ENCODE results near the gene EPB41. TPM values are rescaled to one million over a fixed set of nuclear protein-coding genes. Genes with fewer than 3 reads are reported as not detected.

EPB41 gene
- total and polyA plus RNA-seq, 2 of the 4 experiments (the other 2 are of a cell fraction) = 4.6 to 10.0 TPM

DNA sequence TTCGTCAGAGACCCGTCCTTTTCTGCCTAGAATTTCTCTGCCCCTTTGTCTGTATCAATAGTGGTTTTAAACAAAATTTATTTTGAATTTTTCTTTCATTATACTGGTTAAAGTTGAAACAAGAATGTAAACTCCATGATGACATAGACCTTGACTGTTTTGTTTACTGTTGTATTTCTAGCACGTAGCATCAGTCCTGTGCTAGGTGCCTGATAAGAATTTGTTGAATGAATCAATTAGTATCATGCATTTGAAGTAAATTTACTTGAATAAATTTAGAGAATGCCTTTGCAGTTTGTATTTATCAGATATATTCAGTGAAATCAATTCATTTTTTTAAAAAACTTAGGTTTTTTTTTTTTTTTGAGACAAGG is 69.9 kb downstream of the EPB41 start:
- Histone ChIP-seq H3K9ac (ENCODE audit: low read depth, low read length) (no peak overlapping the region), H4K5ac (ENCODE audit: low read depth, low read length) (no peak overlapping the region), H3K56ac (ENCODE audit: extremely low read depth, insufficient read depth, low read length) (no peak overlapping the region), H3K79me1 (ENCODE audit: low read depth in 1 of 2, low read length in 2 of 2) (no peaks in the 10 kb centered on the region), H3K4me3 (ENCODE audit: insufficient read depth, low read depth, low read length) (no peak overlapping the region), H4K8ac (ENCODE audit: low read depth in 2 of 2, low read length in 2 of 2) (no peak overlapping the region), H3K23ac (ENCODE audit: low read depth, low read length) (no peak overlapping the region), H3K18ac (ENCODE audit: low read depth, low read length) (no peak overlapping the region), H2BK120ac (ENCODE audit: low read depth, low read length) (no peak overlapping the region), H2BK20ac (ENCODE audit: low read depth, low read length) (no peak overlapping the region), H2AFZ (replicated peaks; ENCODE audit: low read length, poor library complexity) (no peak overlapping the region), H3K4me1 (ENCODE audit: control insufficient read depth, insufficient read depth, low read length) (no peaks in the 10 kb centered on the region), H3K36me3 (ENCODE audit: control insufficient read depth, insufficient read depth, low read length) (no peaks in the 10 kb centered on the region), H4K20me1 (ENCODE audit: insufficient read depth, low read length) (no peaks in the 10 kb centered on the region), H2AK5ac (ENCODE audit: low read depth, low read length) (no peak overlapping the region), H3K27ac (ENCODE audit: insufficient read depth, low read length) (no peak overlapping the region), H2BK15ac (ENCODE audit: low read depth, low read length) (no peak overlapping the region), H2AK9ac (replicated peaks; ENCODE audit: low read depth, low read length, poor library complexity) (no peak overlapping the region), H3K9me3 (ENCODE audit: control insufficient read depth, insufficient read depth, low read length) (peaks cover 7% of the 10 kb centered on the region; the same call in 1 of the 2 replicates), H4K91ac (ENCODE audit: insufficient read depth, low read depth, low read length) (no peak overlapping the region), H3K27me3 (ENCODE audit: control insufficient read depth, insufficient read depth, low read length) (no peaks in the 10 kb centered on the region), H3K14ac (replicated peaks; ENCODE audit: low read depth, low read length) (no peak overlapping the region), H3K4me2 (ENCODE audit: low read depth, low read length) (no peak overlapping the region), H3K9me1 (ENCODE audit: insufficient read depth, low read length) (no peaks in the 10 kb centered on the region), H3K4ac (ENCODE audit: low read depth, low read length) (no peak overlapping the region), H2BK5ac (ENCODE audit: low read depth, low read length, poor library complexity, severe bottlenecking) (no peak overlapping the region)
- dilution Hi-C loops (cut with HindIII; ENCODE audit: low sequenced_read_pairs, unreplicated experiment) (no loop called here), intact Hi-C loops (cut with micrococcal nuclease) (no loop called here), in situ Hi-C loops (cut with MboI; ENCODE audit: low sequenced_read_pairs) (no loop called here)
- CTCF ChIA-PET = no interaction called here
- POLR2A ChIA-PET (ENCODE audit: unreplicated experiment) = no interaction called here
- DNase-seq = no peak
- no peak for ATAC-seq (ENCODE audit: low read depth)
- no TSS peak for BruUV-seq (replicated peaks)
- WGBS, 2 experiments (ENCODE audit: extremely low coverage in 2 of 2, insufficient read length in 1 of 2) = no CpG with 5 or more reads among the region's 3 CpGs
- TF ChIP-seq MAFK (IDR thresholded peaks at IDR 0.05; ENCODE audit: low read depth, low read length) (no peak), SMC3 (IDR thresholded peaks at IDR 0.05; ENCODE audit: low read depth, low read length) (no peak), NFE2L2 (IDR thresholded peaks at IDR 0.05; ENCODE audit: low read depth, low read length) (no peak), RFX5 (IDR thresholded peaks at IDR 0.05; ENCODE audit: low read depth, low read length) (no peak), CEBPB (IDR thresholded peaks at IDR 0.05; ENCODE audit: low read depth, low read length) (no peak), CTCF (conservative IDR thresholded peaks at IDR 0.05; ENCODE audit: low read depth, low read length) (no peak), USF2 (IDR thresholded peaks at IDR 0.05; ENCODE audit: low read depth, low read length) (no peak), RAD21 (IDR thresholded peaks at IDR 0.05; ENCODE audit: low read length) (no peak), MXI1 (IDR thresholded peaks at IDR 0.05; ENCODE audit: borderline replicate concordance, low read depth, low read length) (no peak), FOS (IDR thresholded peaks at IDR 0.05; ENCODE audit: low read depth, low read length) (no peak), CHD1 (IDR thresholded peaks at IDR 0.05; ENCODE audit: low read depth, low read length) (no peak), RCOR1 (IDR thresholded peaks at IDR 0.05; ENCODE audit: insufficient replicate concordance, low read length) (no peak), BHLHE40 (IDR thresholded peaks at IDR 0.05; ENCODE audit: low read depth, low read length) (no peak), POLR2A (IDR thresholded peaks at IDR 0.05; ENCODE audit: low read depth, low read length) (no peak)

Measured in IMR-90 (cell line).